Activated naive CD8-positive, alpha-beta T cell treated with anti-CD3 and anti-CD28 coated beads, Interleukin-2, amount 10 ng/mL, durations not matched to agents 7 days and 5 days (primary cell): ENCODE data around the gene MUC5AC. TPM values are rescaled to one million over a fixed set of nuclear protein-coding genes. Genes with fewer than 3 reads are reported as not detected.
A peak's percentile ranks its signal among the peaks of the same experiment; 100 is the strongest.
"Not testable (repeated sequence)": the region's sequence is repeated elsewhere in the genome, so short reads cannot be mapped to it uniquely, and the experiment has no call there.

Source experiments
- ATAC-seq: fragments of 150-1000 bp; cut with Tn5 transposase; one replicate; pipeline ENCODE4 v1.10.0; 2021; ENCODE audit warnings: low read depth, moderate library complexity
- POLR2A ChIA-PET: fragments of 350-600 bp; sonication (Branson Sonifier 250); formaldehyde crosslinking; loops from one replicate; lab custom pipeline; 2021; ENCODE audit warnings: antibody characterized with exemption; lab: Charles Lee
- DNase-seq: peaks from one replicate; pipeline ENCODE4 v3.0.0; 2021
- H3K27ac Mint-ChIP-seq: one replicate; pipeline ENCODE4 v1.8.0; 2022; ENCODE audit warnings: mild to moderate bottlenecking, mixed read lengths
- H3K27me3 Mint-ChIP-seq: one replicate; pipeline ENCODE4 v1.8.0; 2022; ENCODE audit warnings: mild to moderate bottlenecking, moderate library complexity, mixed read lengths
- H3K36me3 Mint-ChIP-seq: one replicate; pipeline ENCODE4 v1.8.0; 2021; ENCODE audit warnings: mild to moderate bottlenecking, mixed read lengths
- H3K4me1 Mint-ChIP-seq: one replicate; pipeline ENCODE4 v1.8.0; 2021; ENCODE audit warnings: mixed read lengths
- H3K4me3 Mint-ChIP-seq: one replicate; pipeline ENCODE4 v1.8.0; 2022; ENCODE audit warnings: mild to moderate bottlenecking, moderate library complexity, mixed read lengths
- H3K9me3 Mint-ChIP-seq: one replicate; pipeline ENCODE4 v1.8.0; 2021; ENCODE audit warnings: mixed read lengths
- total RNA-seq, 2 experiments: library from RNA; stranded (reverse); gene quantifications; one replicate each; pipeline ENCODE4 v1.2.3, GENCODE V29; 2021

The MUC5AC gene
- total RNA-seq, 2 experiments from 2014 or later, result not detected

DNA sequence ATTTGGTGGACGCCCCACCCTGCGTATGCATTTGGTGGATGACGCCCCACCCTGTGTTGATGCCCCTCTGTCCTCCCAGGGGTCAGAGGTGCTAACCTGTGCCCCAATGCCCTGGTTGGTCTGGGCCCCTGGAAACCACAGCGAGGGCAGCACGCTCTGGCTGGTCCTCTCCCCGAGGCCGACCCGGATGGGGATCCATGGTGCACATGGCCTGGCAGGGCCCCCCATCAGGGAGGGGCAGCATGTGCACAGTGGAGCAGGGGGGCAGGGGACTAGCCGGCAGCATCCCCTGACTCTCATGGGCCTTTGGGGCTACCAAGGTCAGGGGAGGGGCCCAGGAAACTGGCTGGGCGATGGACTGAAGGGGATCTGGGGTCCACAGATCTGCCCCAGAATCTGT lies 7.6 kb upstream of the MUC5AC start:
- H3K4me1 Mint-ChIP-seq, result peaks cover 3% of the 10 kb centered on the region
- POLR2A ChIA-PET, result no interaction called here
- H3K9me3 Mint-ChIP-seq, result peaks cover 8% of the 10 kb centered on the region
- H3K27ac Mint-ChIP-seq, result no peak overlapping the region
- ATAC-seq (no peak), DNase-seq (no peak)
- no peaks in the 10 kb centered on the region for H3K36me3 Mint-ChIP-seq
- no peak overlapping the region for H3K4me3 Mint-ChIP-seq
- H3K27me3 Mint-ChIP-seq, result peaks cover 8% of the 10 kb centered on the region

DNA sequence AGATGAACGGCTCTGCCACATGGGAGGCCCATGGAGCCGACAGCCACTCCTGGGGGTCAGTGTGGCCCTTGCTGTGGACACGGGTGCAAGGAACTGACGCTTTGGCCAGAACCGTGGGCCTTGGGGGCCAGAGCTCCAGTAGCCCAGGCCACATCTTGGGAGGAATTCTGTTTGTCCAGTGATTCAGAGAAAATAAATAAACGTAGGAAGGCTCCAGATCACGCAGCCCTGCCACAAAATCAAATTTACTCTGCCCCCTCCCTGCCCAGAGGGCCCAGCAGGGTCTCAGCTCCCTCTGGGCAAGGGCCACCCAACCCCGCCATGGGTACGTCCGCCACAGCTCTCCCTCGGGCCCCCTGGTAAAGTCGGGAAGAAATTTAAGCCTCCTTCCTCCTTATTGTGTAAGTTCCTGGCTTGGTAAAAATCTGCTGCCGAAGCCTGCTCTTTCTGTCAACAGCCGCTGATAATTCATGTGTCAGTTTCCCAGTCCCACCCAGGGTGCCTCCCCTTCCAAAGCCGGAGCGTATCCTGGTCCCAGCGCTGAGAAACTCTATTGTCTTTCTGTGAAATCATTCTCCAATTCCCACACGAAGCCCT lies 6.9 kb upstream of the MUC5AC start:
- ATAC-seq, result no peak
- Mint-ChIP-seq H3K4me1 (peaks cover 3% of the 10 kb centered on the region), H3K4me3 (no peak overlapping the region), H3K9me3 (peaks cover 8% of the 10 kb centered on the region), H3K27me3 (peaks cover 8% of the 10 kb centered on the region), H3K27ac (no peak overlapping the region), H3K36me3 (no peaks in the 10 kb centered on the region)
- POLR2A ChIA-PET, result no interaction called here
- no peak for DNase-seq

DNA sequence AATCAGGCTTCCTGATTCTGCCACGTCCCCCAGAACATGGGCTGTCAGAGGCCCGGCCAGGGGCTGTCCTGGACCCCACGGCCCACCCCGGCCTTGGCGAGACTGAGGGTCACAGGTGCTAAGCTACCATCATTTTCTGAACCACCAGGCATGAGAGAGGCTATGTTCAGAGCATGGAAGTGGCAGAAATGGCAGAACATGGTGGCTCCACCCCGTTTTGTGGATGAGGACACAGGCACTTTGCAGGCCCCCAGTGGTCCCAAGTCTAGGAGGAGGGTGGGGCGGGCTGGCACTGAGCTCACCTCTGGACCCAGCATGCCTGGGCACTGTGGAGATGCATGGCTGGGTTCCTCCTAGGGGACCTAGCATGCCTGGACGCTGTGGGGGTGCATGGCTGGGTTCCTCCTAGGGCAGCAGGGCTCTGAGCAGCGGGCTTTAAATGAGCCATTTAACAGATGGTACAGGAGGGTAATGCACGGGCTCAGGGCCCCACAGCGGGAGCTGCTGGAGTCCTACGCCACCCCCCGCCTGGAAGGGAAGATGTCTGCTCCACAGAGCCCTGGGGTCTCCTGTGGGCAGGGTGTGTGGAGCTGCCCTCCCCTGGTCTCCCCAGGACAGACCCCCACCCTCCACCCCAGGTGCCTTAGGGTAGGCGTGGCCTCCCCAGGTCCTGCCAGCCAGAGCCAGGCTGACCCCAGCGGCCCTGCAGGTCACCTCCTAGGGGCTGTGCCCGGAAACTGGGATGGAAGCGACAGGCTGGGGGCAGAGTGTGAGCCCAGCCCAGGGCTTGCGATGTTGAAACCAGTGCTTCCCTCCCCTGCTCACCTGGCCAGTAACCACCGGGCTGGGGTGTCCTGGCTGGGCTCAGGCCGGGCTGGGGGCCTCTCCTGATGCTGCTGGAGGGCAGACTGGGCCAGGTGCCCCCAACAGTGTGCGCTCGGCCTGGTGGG lies 6.1 kb upstream of the MUC5AC start:
- Mint-ChIP-seq H3K36me3 (no peaks in the 10 kb centered on the region), H3K4me3 (no peak overlapping the region), H3K27ac (no peak overlapping the region), H3K9me3 (peaks cover 8% of the 10 kb centered on the region), H3K4me1 (peaks cover 3% of the 10 kb centered on the region), H3K27me3 (peaks cover 6% of the 10 kb centered on the region)
- POLR2A ChIA-PET, result no interaction called here
- DNase-seq (no peak), ATAC-seq (no peak)

DNA sequence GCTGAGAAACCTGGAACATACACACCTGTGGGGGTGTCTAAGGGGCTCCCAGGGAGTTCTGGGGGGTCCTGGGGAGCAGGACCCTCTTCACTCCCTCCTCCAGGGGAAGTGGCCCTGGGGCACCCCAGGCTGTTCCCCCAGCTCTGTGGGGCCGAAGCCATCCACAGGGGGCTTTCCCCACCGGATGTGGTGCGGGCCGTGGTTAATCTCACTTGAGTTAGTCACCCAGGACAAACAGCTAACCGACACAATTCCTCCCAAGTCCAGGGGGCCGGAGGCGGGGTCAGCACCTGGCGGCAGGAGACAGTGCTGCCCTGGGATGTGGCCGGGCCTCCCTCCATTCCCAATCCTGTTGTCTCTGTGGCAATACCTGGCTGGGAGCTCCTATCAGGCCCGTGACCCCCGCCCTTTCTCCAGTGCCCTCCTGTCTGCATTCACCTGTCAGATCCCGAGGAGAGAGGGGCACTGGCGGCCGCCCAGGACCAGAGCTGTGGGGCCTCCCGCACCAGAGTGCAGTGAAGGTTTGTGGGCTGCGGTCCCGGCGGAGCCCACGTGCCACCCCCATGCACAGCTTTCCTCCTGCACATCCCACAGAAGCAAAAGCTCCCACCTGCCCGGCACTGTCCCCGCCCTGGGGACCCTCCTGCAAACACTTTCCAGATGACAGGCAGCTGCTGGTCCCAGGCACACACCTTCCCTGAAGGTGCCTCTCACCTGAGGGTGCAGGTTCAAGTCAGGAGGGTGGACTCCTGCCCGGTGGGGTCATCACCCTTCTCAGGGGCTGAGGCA lies 5.2 kb upstream of the MUC5AC start:
- DNase-seq (peak; percentile 60), ATAC-seq (peak; percentile 40)
- Mint-ChIP-seq H3K27ac (no peak overlapping the region), H3K36me3 (no peaks in the 10 kb centered on the region), H3K4me3 (no peak overlapping the region), H3K9me3 (peaks cover 4% of the 10 kb centered on the region), H3K27me3 (peaks cover 5% of the 10 kb centered on the region), H3K4me1 (peaks cover 3% of the 10 kb centered on the region)
- POLR2A ChIA-PET, result no interaction called here

DNA sequence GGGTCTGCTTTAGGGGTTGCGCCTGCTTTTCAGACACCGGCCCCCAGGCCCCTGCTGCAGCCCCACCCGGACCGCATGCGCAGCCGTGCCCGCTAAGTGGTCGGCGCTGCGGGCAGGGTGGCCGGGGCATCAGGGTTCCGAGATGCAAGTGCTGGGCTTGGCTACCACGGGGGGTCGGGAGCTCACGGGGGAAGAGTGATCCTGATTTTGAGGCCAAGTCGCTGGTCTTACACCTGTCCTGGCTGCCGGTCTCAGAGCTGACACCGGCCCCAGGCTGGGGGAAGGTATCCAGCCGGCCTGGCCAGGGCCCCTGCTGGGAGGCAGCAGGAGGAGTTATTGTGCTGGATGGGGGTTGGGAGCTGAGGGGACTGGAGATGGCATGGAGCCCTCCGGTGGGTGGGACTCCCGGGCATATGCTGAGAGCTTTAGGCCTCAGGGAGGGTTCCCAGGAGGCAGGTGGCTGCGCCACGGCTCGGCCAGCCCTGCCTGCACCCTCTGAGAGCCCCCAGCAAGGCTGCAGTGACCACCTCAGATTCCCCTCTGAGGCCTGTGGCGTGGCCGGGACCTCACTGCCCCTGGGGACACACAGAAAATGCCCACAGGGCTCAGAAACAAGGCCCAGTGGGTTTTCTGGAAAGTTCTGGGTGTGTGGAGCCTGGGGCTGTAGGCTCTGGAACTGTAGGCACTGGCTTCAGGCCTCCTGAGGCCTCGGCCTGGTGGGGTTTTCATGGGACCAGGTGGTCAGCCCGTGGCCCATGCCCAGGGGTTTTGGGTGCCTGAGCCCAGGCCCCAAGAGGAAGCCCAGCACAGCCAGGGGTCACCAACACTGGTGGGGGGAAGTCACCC lies 4.4 kb upstream of the MUC5AC start:
- no peak for DNase-seq
- no peak overlapping the region for H3K27ac Mint-ChIP-seq
- H3K9me3 Mint-ChIP-seq, result no peaks in the 10 kb centered on the region
- peaks cover 4% of the 10 kb centered on the region for H3K27me3 Mint-ChIP-seq
- no peak for ATAC-seq
- POLR2A ChIA-PET, result no interaction called here
- H3K36me3 Mint-ChIP-seq, result no peaks in the 10 kb centered on the region
- no peak overlapping the region for H3K4me3 Mint-ChIP-seq
- H3K4me1 Mint-ChIP-seq, result peaks cover 3% of the 10 kb centered on the region

DNA sequence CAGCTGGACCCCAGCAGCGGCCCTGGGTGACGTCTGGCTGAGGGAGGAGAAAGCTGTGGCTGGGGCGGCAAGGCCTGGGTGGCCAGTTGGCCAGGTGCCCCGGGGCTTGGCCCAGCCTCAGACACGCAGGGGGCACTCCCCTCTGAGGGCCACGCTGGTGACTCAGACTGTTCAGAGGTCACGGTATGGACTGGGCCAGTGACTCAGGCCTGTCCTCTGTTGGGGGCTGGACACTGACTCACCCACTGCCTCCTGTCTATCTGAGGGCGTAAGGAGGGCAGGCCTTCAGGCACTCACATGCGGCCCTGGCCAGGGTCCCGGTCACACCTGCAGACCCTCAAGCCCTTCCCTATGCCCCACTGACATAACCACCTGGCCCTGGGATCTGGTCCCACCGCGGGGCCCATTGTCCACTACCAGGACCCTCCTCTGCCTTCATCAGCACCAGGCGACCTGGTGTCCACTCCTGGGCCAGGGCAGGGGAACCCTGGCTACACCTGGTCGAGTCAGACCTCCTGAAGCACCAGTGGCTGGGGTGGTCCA lies 3.7 kb upstream of the MUC5AC start:
- DNase-seq (no peak), ATAC-seq (no peak)
- H3K9me3 Mint-ChIP-seq, result no peaks in the 10 kb centered on the region
- peaks cover 3% of the 10 kb centered on the region for H3K4me1 Mint-ChIP-seq
- H3K27me3 Mint-ChIP-seq, result peaks cover 4% of the 10 kb centered on the region
- no peaks in the 10 kb centered on the region for H3K36me3 Mint-ChIP-seq
- POLR2A ChIA-PET, result no interaction called here
- no peak overlapping the region for H3K27ac Mint-ChIP-seq
- no peak overlapping the region for H3K4me3 Mint-ChIP-seq

DNA sequence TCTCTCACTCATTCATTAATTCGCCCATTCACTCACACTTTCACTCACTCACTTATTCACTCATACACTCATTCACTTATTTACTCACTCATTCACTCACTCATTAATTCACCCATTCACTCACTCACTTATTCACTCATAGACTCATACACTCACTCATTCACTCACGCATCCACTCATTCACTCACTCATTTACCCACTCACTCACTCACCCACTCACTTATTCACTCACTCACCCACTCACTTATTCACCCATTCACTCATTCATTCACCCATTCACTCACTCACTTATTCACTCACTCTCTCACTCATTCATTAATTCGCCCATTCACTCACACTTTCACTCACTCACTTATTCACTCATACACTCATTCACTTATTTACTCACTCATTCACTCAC lies 3.1 kb upstream of the MUC5AC start:
- DNase-seq, H3K36me3 Mint-ChIP-seq, H3K27ac Mint-ChIP-seq, H3K4me3 Mint-ChIP-seq, POLR2A ChIA-PET, H3K9me3 Mint-ChIP-seq, H3K27me3 Mint-ChIP-seq, ATAC-seq, H3K4me1 Mint-ChIP-seq: not testable (repeated sequence)

DNA sequence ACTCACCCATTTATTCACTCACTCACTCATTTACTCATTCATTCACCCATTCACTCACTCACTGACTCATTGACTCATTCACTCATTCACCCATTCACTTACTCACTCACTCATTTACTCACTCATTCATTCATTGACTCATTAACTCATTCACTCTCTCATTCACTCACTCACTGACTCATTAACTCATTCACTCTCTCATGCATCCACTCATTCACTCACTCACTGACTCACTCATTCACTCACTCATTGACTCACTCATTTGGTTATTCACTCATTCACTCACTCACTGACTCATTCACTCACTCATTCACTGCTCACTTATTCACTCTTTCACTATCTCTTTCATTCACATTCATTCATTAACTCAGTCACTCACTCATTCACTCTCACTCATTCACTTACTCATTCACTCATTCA lies 2.5 kb upstream of the MUC5AC start:
- Mint-ChIP-seq H3K27ac (no peak overlapping the region), H3K27me3 (peaks cover 4% of the 10 kb centered on the region), H3K4me1 (peaks cover 3% of the 10 kb centered on the region), H3K36me3 (no peaks in the 10 kb centered on the region), H3K4me3 (no peak overlapping the region), H3K9me3 (no peaks in the 10 kb centered on the region)
- ATAC-seq (no peak), DNase-seq (no peak)
- POLR2A ChIA-PET, result no interaction called here

DNA sequence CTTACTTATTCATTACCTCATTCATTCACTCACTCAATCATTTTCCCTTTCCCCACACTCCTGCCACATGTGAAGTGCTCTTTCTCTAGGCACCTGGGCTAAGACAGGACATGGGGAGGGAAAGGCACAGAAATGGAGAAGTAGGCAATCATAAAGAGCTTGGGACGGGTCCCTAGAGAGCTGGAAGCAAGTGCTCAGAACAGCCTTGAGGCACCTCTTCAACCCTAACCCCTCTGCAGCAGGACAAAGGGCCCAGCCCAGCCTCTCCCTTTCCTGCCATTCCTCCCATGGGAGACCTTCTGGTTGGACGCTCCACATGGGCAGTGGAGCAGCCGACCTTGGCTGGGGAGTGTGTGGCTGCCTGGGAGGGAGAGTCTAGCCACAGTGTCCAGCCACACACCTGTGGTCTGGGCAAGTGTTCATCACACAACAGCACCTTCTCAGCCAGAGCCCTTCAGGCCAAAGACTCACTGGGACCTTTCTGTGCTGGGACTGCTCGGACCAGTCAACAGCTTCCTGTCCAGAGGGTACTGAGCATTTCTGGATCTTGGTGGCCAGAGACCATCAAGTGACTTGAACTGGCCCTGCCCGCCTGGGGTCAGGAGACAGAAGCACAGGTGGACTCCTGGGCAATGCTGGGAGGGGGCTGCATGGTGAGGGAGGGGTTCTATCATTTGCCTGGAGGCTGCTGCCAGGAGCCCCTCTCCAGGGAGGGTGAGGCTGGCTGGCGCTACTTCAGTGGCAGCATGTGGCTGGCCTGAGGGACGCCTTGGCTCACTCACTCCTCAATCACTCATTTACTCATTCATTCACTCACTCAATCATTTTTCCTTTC lies 1.0 kb upstream of the MUC5AC start:
- no peak overlapping the region for H3K27ac Mint-ChIP-seq
- H3K4me3 Mint-ChIP-seq, result no peak overlapping the region
- H3K9me3 Mint-ChIP-seq, result no peaks in the 10 kb centered on the region
- ATAC-seq, result no peak
- H3K4me1 Mint-ChIP-seq, result peaks cover 3% of the 10 kb centered on the region
- POLR2A ChIA-PET, result no interaction called here
- no peaks in the 10 kb centered on the region for H3K36me3 Mint-ChIP-seq
- H3K27me3 Mint-ChIP-seq, result no peaks in the 10 kb centered on the region
- no peak for DNase-seq

DNA sequence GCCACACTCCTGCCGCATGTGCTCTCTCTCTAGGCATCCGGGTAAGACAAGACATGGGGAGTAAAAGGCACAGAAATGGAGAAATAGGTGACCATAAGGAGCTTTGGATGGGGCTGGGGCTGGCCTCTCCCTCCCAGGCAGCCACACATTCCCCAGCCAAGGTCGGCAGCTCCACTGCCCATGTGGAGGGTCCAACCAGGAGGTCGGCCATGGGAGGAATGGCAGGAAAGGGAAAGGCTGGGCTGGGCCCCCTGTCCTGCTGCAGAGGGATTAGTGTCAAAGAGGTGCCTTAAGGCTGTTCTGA lies 460 bp upstream of the MUC5AC start:
- Mint-ChIP-seq H3K27ac (no peak overlapping the region), H3K4me1 (peaks cover 3% of the 10 kb centered on the region), H3K27me3 (no peaks in the 10 kb centered on the region), H3K9me3 (no peaks in the 10 kb centered on the region), H3K36me3 (no peaks in the 10 kb centered on the region), H3K4me3 (no peak overlapping the region)
- POLR2A ChIA-PET, result no interaction called here
- no peak for ATAC-seq
- no peak for DNase-seq

DNA sequence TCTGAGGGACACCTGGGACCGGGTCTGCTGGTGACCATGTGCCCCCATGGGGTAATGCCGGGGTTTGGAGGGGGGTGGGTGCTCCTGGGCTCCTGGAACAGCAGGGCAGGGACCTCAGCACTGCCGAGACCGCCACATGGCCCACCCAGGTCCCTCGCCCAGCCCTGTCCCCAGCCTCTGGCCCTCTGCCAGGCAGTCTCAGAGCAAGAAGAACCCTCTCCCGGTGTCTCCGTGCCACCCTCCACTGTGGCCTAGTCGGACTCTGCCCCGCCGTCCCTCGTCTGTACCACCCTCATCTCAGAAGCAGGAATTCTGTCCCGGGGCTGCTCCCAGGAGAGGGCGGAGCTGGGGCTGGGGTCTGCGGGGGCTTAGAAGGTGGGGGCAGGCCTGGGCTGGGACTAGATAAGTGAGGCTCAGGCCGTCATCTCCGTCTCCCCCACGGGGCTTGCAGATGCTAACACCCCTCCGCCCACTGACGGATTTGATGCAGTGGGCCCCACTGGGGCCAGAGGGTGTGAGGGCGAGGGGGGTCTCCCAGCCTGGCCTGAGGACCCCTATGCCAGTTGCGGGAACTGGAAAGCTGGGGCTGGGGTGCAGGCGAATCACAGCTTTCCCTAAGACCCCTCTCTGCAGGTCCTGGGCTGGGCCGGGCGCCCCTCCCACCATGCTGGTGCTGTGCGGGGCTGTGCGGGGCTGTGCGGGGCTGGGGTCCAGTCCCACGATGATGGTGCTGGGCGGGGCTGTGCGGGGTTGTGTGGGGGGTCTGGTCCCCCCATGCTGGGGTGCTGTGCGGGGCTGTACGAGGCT lies 1.1 kb downstream of the MUC5AC start:
- Mint-ChIP-seq H3K27ac (no peak overlapping the region), H3K27me3 (no peaks in the 10 kb centered on the region), H3K9me3 (no peaks in the 10 kb centered on the region), H3K36me3 (no peaks in the 10 kb centered on the region), H3K4me3 (no peak overlapping the region), H3K4me1 (no peaks in the 10 kb centered on the region)
- POLR2A ChIA-PET, result no interaction called here
- DNase-seq (no peak), ATAC-seq (no peak)
